SK-N-SH treated with all-trans-retinoic acid at 6 μM for 48 hours (cell line): ENCODE data around the gene TRMT61A.

Experiments used
- ATAC-seq: fragments of 200-7000 bp; cut with Tn5 transposase; 3 replicates; pipeline ENCODE4 v1.9.1; 2020; ENCODE audit warnings: mild to moderate bottlenecking, moderate library complexity
- BACH2 ChIP-seq: fragments of 250-450 bp; sonication (Bioruptor Pico); IDR thresholded peaks from 2 replicates; pipeline ENCODE4 v1.9.0; 2021; ENCODE audit warnings: mild to moderate bottlenecking, borderline replicate concordance
- CREB5 ChIP-seq: fragments of 250-450 bp; sonication (Bioruptor Pico); IDR thresholded peaks from 2 replicates; pipeline ENCODE4 v1.5.1; 2020; ENCODE audit warnings: low read depth, mild to moderate bottlenecking, moderate library complexity
- CSDC2 ChIP-seq: fragments of 250-450 bp; sonication (Bioruptor Pico); IDR thresholded peaks from 2 replicates; pipeline ENCODE4 v1.5.0; 2020; ENCODE audit warnings: mild to moderate bottlenecking, moderate library complexity
- CSRNP3 ChIP-seq: fragments of 250-450 bp; sonication (Bioruptor Pico); IDR thresholded peaks from 2 replicates; pipeline ENCODE4 v1.5.1; 2021; ENCODE audit warnings: mild to moderate bottlenecking, moderate library complexity
- ESRRG ChIP-seq: fragments of 250-450 bp; sonication (Bioruptor Pico); IDR thresholded peaks from 2 replicates; pipeline ENCODE4 v1.6.1; 2021; ENCODE audit warnings: mild to moderate bottlenecking
- GLIS3 ChIP-seq: fragments of 250-450 bp; sonication (Bioruptor Pico); IDR thresholded peaks from 2 replicates; pipeline ENCODE4 v1.5.0; 2020; ENCODE audit warnings: mild to moderate bottlenecking, moderate library complexity
- ISL1 ChIP-seq: fragments of 250-450 bp; sonication (Bioruptor Pico); IDR thresholded peaks from 2 replicates; pipeline ENCODE4 v2.1.2; 2022; ENCODE audit warnings: mild to moderate bottlenecking, moderate library complexity
- OSR1 ChIP-seq: fragments of 250-450 bp; sonication (Bioruptor Pico); IDR thresholded peaks from 2 replicates; pipeline ENCODE4 v1.8.0; 2022; ENCODE audit warnings: moderate library complexity, mild to moderate bottlenecking, inconsistent platforms
- PATZ1 ChIP-seq: fragments of 250-450 bp; sonication (Bioruptor Pico); IDR thresholded peaks from 2 replicates; pipeline ENCODE4 v1.8.0; 2020; ENCODE audit warnings: mild to moderate bottlenecking, moderate library complexity, borderline replicate concordance
- POU6F1 ChIP-seq: fragments of 250-450 bp; sonication (Bioruptor Pico); IDR thresholded peaks from 2 replicates; pipeline ENCODE4 v1.8.0; 2021; ENCODE audit warnings: low read depth, mild to moderate bottlenecking, moderate library complexity, borderline replicate concordance
- PPARA ChIP-seq: fragments of 250-450 bp; sonication (Bioruptor Pico); IDR thresholded peaks from 2 replicates; pipeline ENCODE4 v1.5.0; 2020; ENCODE audit warnings: mild to moderate bottlenecking, borderline replicate concordance
- RARB ChIP-seq: fragments of 250-450 bp; sonication (Bioruptor Pico); IDR thresholded peaks from 2 replicates; pipeline ENCODE4 v1.8.0; 2021; ENCODE audit warnings: mild to moderate bottlenecking, moderate library complexity
- SNAI2 ChIP-seq: fragments of 250-450 bp; sonication (Bioruptor Pico); IDR thresholded peaks from 2 replicates; pipeline ENCODE4 v1.5.0; 2020; ENCODE audit warnings: mild to moderate bottlenecking, moderate library complexity
- TOX ChIP-seq: fragments of 250-450 bp; sonication (Bioruptor Pico); IDR thresholded peaks from 2 replicates; pipeline ENCODE4 v1.8.0; 2021; ENCODE audit warnings: mild to moderate bottlenecking, moderate library complexity, borderline replicate concordance
- TSHZ2 ChIP-seq: fragments of 250-450 bp; sonication (Bioruptor Pico); IDR thresholded peaks from 2 replicates; pipeline ENCODE4 v1.5.0; 2020; ENCODE audit warnings: mild to moderate bottlenecking, moderate library complexity
- ZC3H10 ChIP-seq: fragments of 250-450 bp; sonication (Bioruptor Pico); IDR thresholded peaks from 2 replicates; pipeline ENCODE4 v1.5.1; 2021; ENCODE audit warnings: mild to moderate bottlenecking, moderate library complexity
- ZFP3 ChIP-seq: fragments of 250-450 bp; sonication (Bioruptor Pico); IDR thresholded peaks from 2 replicates; pipeline ENCODE4 v1.5.0; 2020; ENCODE audit warnings: mild to moderate bottlenecking, moderate library complexity
- ZFP30 ChIP-seq: fragments of 450-650 bp; formaldehyde crosslinking; IDR thresholded peaks from 2 replicates; pipeline ENCODE4 v1.5.0; 2022; ENCODE audit warnings: mild to moderate bottlenecking, moderate library complexity
- ZNF565 ChIP-seq: fragments of 450-650 bp; formaldehyde crosslinking; conservative IDR thresholded peaks from 2 replicates; pipeline ENCODE4 v1.5.0; 2020; ENCODE audit warnings: low read depth, mild to moderate bottlenecking, moderate library complexity
- ZNF70 ChIP-seq: fragments of 450-650 bp; formaldehyde crosslinking; IDR thresholded peaks from 2 replicates; pipeline ENCODE4 v1.5.0; 2020; ENCODE audit warnings: mild to moderate bottlenecking, moderate library complexity
- ZNF8 ChIP-seq: fragments of 450-650 bp; formaldehyde crosslinking; IDR thresholded peaks from 2 replicates; pipeline ENCODE4 v1.5.0; 2020; ENCODE audit warnings: mild to moderate bottlenecking, moderate library complexity

The TRMT61A gene

GRCh38 chr14:103543721-103544387 lies 14.9 kb downstream of the TRMT61A start:
- ATAC-seq: no peak
- no peak for TF ChIP-seq ISL1
- TF ChIP-seq ZNF565 (CRISPR knock-in tag): no peak
- TF ChIP-seq PATZ1 (CRISPR knock-in tag): no peak
- TF ChIP-seq ESRRG: no peak
- TF ChIP-seq ZNF70 (CRISPR knock-in tag): no peak
- TF ChIP-seq CREB5 (CRISPR knock-in tag): no peak
- TF ChIP-seq ZC3H10 (CRISPR knock-in tag): no peak
- TF ChIP-seq TSHZ2 (CRISPR knock-in tag): no peak
- no peak for TF ChIP-seq SNAI2 (CRISPR knock-in tag)
- TF ChIP-seq TOX (CRISPR knock-in tag): no peak
- no peak for TF ChIP-seq BACH2
- TF ChIP-seq CSDC2: no peak
- no peak for TF ChIP-seq POU6F1 (CRISPR knock-in tag)
- no peak for TF ChIP-seq ZFP30 (CRISPR knock-in tag)
- TF ChIP-seq ZNF8 (CRISPR knock-in tag): no peak
- TF ChIP-seq ZFP3 (CRISPR knock-in tag): no peak
- TF ChIP-seq RARB: no peak
- no peak for TF ChIP-seq PPARA (CRISPR knock-in tag)
- no peak for TF ChIP-seq GLIS3
- TF ChIP-seq OSR1 (CRISPR knock-in tag): no peak

GRCh38 chr14:103544388-103545218 lies 15.6 kb downstream of the TRMT61A start:
- TF ChIP-seq SNAI2 (CRISPR knock-in tag): no peak
- no peak for TF ChIP-seq ISL1
- TF ChIP-seq ZNF565 (CRISPR knock-in tag): no peak
- no peak for TF ChIP-seq CSRNP3 (CRISPR knock-in tag)
- no peak for TF ChIP-seq ZC3H10 (CRISPR knock-in tag)
- TF ChIP-seq ZNF70 (CRISPR knock-in tag): no peak
- TF ChIP-seq ZFP30 (CRISPR knock-in tag): no peak
- no peak for ATAC-seq
